ENCODE results near the gene KIZ. TPM values are rescaled to one million over a fixed set of nuclear protein-coding genes. Genes with fewer than 3 reads are reported as not detected.
A peak's percentile ranks its signal among the peaks of the same experiment; 100 is the strongest.

Gene KIZ
- total RNA-seq, 4 donors from 2014 or later = 46.7 to 73.0 (median 48.6) TPM

DNA sequence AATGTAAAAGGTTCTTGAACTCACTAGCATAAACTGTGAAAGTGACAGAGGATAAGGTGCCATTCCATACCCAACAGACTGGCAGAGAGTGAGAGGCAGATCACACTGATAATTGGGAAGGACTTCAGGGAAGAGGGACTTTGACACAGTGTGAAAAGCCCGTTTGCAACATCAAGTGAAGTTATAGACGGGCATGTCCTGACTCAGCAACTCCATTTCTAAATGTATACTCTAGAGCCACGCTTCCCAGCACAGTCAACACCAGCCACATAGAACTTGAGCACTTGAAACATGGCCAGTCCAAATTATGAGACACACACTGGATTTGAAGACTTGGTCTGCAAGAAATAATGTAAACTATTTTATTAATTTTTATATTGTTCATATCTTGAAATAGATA is 131.3 kb downstream of the KIZ start:
- H3K4me3 ChIP-seq (replicated peaks in 1 of 3) = no peak overlapping the region
- no peak for DNase-seq
- no peak for TF ChIP-seq CTCF (IDR thresholded peaks at IDR 0.05)
- TF ChIP-seq POLR2A (IDR thresholded peaks at IDR 0.05) = no peak
- intact Hi-C loops (cut with DNase I) = no loop called here
- WGBS, 2 donors = 57 to 70% methylated on average over 3 of the region's 3 CpGs
- no peak overlapping the region for H3K27ac ChIP-seq
- no peaks in the 10 kb centered on the region for H3K9me3 ChIP-seq
- H3K36me3 ChIP-seq = no peaks in the 10 kb centered on the region
- H3K4me1 ChIP-seq = no peaks in the 10 kb centered on the region
- H3K27me3 ChIP-seq = no peaks in the 10 kb centered on the region

DNA sequence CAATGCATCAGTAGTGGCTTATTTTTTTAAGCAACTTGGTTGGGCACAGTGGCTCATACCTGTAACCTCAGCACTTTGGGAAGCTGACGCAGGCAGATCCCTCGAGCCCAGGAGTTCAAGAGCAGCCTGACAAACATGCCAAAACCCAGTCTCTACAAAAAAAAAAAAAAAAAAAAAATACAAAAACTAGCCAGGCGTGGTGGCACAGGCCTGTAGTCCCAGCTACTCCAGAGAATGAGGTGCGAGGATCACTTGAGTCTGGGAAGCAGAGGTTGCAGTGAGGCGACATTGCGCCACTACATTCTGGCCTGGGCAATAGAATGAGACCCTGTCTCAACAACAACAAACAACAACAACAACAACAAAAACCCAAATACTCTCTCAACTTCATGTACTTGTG is 132.5 kb downstream of the KIZ start:
- intact Hi-C loops (cut with DNase I) = no loop called here
- WGBS, 2 donors = 26 to 27% methylated on average over 6 of the region's 6 CpGs
- H3K36me3 ChIP-seq = no peaks in the 10 kb centered on the region
- H3K4me3 ChIP-seq (replicated peaks in 1 of 3) = no peak overlapping the region
- H3K9me3 ChIP-seq = no peaks in the 10 kb centered on the region
- H3K27me3 ChIP-seq = no peaks in the 10 kb centered on the region
- peak; percentile 67 to 73 for DNase-seq
- H3K4me1 ChIP-seq = no peaks in the 10 kb centered on the region
- no peak overlapping the region for H3K27ac ChIP-seq
- TF ChIP-seq CTCF (IDR thresholded peaks at IDR 0.05) (no peak), POLR2A (IDR thresholded peaks at IDR 0.05) (no peak)

DNA sequence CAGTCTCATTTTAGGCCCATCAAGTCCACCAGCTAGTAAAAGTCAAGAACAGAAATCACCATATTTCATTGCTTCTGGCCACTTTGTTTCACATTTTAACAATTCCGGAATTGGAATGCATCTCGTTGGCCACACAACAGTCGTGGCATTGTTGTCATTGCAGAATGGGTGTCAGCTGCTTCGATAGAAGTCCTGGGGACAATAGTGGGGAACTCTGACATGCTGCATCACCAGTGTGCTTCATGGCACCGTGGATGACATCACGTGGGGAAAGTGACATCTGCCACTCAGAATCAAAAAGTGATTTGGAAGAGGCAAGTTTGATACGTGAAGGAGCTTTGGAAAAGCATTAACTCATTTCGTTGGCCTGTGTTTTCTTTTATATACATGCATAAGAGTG is 133.5 kb downstream of the KIZ start:
- Histone ChIP-seq H3K9me3 (no peaks in the 10 kb centered on the region), H3K27ac (no peak overlapping the region), H3K36me3 (no peaks in the 10 kb centered on the region), H3K27me3 (no peaks in the 10 kb centered on the region), H3K4me1 (no peaks in the 10 kb centered on the region), H3K4me3 (replicated peaks in 1 of 3) (no peak overlapping the region)
- TF ChIP-seq POLR2A (IDR thresholded peaks at IDR 0.05) (no peak), CTCF (IDR thresholded peaks at IDR 0.05) (no peak)
- intact Hi-C loops (cut with DNase I) = no loop called here
- DNase-seq = no peak
- 91 to 92% methylated on average over 8 of the region's 8 CpGs for WGBS, 2 donors

- no peak overlapping the region for H3K27ac ChIP-seq
- DNase-seq = no peak
- intact Hi-C loops (cut with DNase I) = no loop called here
- no peaks in the 10 kb centered on the region for H3K27me3 ChIP-seq
- no peaks in the 10 kb centered on the region for H3K36me3 ChIP-seq
- no peaks in the 10 kb centered on the region for H3K4me1 ChIP-seq
- H3K4me3 ChIP-seq (replicated peaks in 1 of 3) = no peak overlapping the region
- no peaks in the 10 kb centered on the region for H3K9me3 ChIP-seq
- WGBS, 2 donors = 81 to 88% methylated on average over 2 of the region's 2 CpGs
- TF ChIP-seq CTCF (IDR thresholded peaks at IDR 0.05) (no peak), POLR2A (IDR thresholded peaks at IDR 0.05) (no peak)
Measured at GRCh38 chr20:21262812-21263211, 136.9 kb downstream of the KIZ start.

GRCh38 chr20:21265261-21266190 is 139.6 kb downstream of the KIZ start:
- Histone ChIP-seq H3K27ac (no peak overlapping the region), H3K4me3 (replicated peaks in 1 of 3) (no peak overlapping the region), H3K27me3 (no peaks in the 10 kb centered on the region), H3K4me1 (no peaks in the 10 kb centered on the region), H3K36me3 (no peaks in the 10 kb centered on the region), H3K9me3 (no peaks in the 10 kb centered on the region)
- 76 to 87% methylated on average over 14 of the region's 15 CpGs for WGBS, 2 donors
- intact Hi-C loops (cut with DNase I) = no loop called here
- DNase-seq = no peak
- TF ChIP-seq POLR2A (IDR thresholded peaks at IDR 0.05) = no peak
- no peak for TF ChIP-seq CTCF (IDR thresholded peaks at IDR 0.05)
